Stimulated activated CD4-positive, alpha-beta T cell treated with anti-CD3 and anti-CD28 coated beads, Interleukin-1b, Interleukin-23, amount 100 ng/mL, for 4 hours (primary cell): Measurements from ENCODE around the gene ZNF597.
A peak's percentile ranks its signal among the peaks of the same experiment; 100 is the strongest.

Experiments
- DNase-seq, 2 donors: peaks; one replicate each; pipeline ENCODE4 v3.0.0-alpha.2; 2020; ENCODE audit warnings: low read depth in 2 of 2

ZNF597 gene

DNA sequence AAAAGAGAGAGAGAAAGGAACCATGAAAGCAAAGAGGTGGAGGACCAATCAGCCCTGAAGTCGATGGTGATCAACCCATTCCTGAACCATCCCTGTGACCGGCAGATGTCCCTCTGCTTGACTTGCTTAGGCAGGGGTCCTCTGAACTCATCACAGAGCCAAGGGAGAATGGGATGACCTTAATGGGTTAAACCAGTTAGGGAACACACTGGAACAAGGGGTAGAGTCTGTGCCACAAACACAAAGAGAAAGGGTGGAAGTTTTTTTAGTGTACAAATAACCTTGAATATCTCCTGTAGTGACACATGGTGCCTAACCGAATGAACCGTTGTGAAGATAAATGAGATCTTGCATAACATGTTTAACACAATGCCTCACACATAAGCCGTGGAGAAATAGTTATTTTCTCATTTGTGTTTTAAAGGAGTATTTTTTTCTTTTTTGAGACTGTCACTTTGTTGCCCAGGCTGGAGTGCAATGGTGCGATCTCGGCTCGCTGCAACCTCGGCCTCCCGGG is 11.4 kb upstream of the ZNF597 start:
- no peak for DNase-seq

- DNase-seq, result no peak
Measured at GRCh38 chr16:3454093-3454492, 10.8 kb upstream of the ZNF597 start.

DNA sequence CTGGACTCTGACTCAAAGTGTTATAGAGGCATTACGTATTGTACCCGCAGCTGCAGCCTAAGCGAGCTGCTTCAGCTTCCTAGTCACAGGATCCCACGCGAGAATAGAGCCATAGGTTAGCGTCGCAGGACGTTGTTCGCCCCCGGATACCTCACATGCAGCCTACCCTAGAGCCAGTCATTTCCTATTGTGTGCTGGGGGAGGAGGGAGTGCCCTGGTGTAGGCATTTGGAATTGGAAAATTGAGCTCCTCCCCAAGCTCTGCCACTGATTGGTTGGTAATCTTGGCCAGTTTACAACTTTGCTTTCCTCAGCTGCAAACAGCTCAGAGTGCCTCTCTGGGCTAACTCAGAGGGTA is 706 bp upstream of the ZNF597 start:
- no peak for DNase-seq

DNA sequence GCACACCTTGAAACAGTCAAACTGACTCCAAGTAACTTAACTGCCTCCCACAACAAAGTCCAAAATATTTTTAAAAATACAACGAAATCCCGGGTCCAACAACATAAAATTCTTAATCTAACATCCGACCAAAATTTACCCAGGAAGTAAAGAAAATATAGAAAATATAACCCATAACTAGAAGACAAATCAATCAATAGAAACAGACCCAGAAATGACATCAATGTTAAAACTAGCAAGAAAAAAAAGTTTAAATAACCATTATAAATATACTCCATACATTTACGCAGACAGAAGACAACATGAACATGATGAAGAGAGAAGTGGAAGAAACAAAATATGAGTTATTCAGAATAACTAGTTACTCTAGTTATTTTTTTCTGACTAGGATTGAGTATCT is 3.7 kb downstream of the ZNF597 start:
- no peak for DNase-seq

GRCh38 chr16:3434373-3434772 is 8.9 kb downstream of the ZNF597 start:
- no peak for DNase-seq

GRCh38 chr16:3431779-3432219 is 11.5 kb downstream of the ZNF597 start:
- peak in 1 of 2 donors; percentile 55 for DNase-seq

GRCh38 chr16:3413730-3414379 is 29.4 kb downstream of the ZNF597 start:
- no peak for DNase-seq

DNA sequence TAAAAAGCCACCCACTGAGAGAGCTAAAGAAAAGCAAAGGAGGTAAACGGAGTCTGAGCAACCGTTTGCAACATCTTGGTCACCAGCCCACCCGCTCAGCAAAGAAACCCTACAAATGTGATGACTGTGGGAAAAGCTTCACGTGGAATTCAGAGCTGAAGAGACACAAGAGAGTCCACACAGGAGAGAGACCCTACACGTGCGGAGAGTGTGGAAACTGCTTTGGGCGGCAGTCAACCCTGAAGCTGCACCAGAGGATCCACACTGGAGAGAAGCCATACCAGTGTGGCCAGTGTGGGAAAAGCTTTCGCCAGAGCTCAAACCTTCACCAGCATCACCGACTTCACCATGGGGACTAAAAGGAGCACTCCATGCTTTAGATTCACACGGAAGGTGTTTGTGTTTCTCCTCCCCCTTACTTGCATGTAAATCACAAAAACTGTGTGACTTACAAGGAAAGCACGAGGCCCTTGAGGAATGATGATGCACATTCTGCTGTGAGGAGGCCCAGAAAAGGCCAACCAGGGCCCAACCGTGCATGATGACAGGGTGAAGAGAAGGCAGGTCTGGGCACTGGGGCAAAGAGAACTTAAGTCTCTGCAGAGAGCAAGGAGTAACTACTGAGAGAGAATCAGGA is 34.6 kb downstream of the ZNF597 start:
- DNase-seq, result no peak

- DNase-seq, result no peak
Measured at GRCh38 chr16:3401719-3402397, 41.4 kb downstream of the ZNF597 start.

- DNase-seq, result peak; percentile 93 to 98
Measured at GRCh38 chr16:3400779-3401688, 42.3 kb downstream of the ZNF597 start, which contains the start of the genes ZNF174 and ZSCAN32. Gene ZNF174 (plus strand): TSS chr16:3401215. CDS start chr16:3402005, 790 bp downstream. Gene ZSCAN32 (minus strand): TSS chr16:3401004. CDS start chr16:3397557, 3,447 bp downstream.

- DNase-seq, result no peak
Measured at GRCh38 chr16:3400446-3400778, 42.9 kb downstream of the ZNF597 start.

- no peak for DNase-seq
Measured at GRCh38 chr16:3389663-3390338, 53.5 kb downstream of the ZNF597 start.

DNA sequence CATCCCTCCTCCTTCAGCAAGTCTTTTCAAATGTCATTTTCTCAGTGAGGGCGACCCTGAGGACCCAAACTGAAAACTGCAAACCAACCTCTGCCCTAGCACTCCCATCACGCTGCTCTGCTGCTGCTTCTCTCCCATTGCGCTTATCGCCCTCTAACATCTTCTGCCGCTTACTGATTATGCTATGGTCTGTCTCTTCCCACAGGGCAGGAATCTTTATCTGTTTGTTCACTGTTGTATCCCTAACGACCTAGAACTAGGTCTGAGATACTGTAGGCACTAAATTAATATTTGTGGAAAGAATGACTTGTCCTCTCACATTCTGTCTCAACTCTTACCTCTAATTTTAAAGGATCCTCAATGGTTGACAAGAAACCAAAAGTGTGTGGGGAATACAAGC is 55.0 kb downstream of the ZNF597 start:
- DNase-seq, result no peak

DNA sequence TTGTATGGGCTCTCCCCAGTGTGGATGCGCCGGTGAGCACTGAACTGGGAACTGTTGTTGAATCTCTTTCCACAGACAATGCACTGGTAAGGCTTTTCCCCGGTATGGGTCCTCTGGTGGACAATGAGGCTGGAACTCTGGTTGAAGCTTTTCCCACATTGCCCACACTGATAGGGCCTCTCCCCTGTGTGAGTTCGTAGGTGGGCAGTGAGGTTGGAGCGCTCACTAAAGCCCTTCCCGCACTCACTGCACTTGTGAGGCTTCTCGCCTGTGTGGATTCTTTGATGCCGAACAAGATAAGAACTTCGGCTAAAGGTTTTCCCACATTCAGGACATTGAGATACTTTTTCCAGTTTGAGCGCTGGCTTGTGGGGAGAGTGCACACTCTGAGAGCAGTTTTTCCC is 60.3 kb downstream of the ZNF597 start:
- no peak for DNase-seq
